Progenitor cell of endocrine pancreas (in vitro differentiated cells): Measurements from ENCODE around the gene PLA2G4D. TPM values are rescaled to one million over a fixed set of nuclear protein-coding genes. Genes with fewer than 3 reads are reported as not detected.

Experiments
- DNase-seq: peaks from one replicate; pipeline ENCODE4 v3.0.0; 2021; ENCODE audit warnings: low spot score; ENCODE audit not compliant: unreplicated experiment
- H3K27ac Mint-ChIP-seq: 2 replicates; pipeline ENCODE4 v1.8.0; 2021; ENCODE audit warnings: mild to moderate bottlenecking, moderate library complexity, mixed read lengths
- H3K27me3 Mint-ChIP-seq: 2 replicates; pipeline ENCODE4 v1.8.0; 2021; ENCODE audit warnings: mixed read lengths
- H3K36me3 Mint-ChIP-seq: 2 replicates; pipeline ENCODE4 v1.8.0; 2022; ENCODE audit warnings: mixed read lengths; ENCODE audit not compliant: insufficient read depth
- H3K4me1 Mint-ChIP-seq: 2 replicates; pipeline ENCODE4 v1.8.0; 2021; ENCODE audit warnings: low read depth, mixed read lengths
- H3K4me3 Mint-ChIP-seq: 2 replicates; pipeline ENCODE4 v1.8.0; 2021; ENCODE audit warnings: low read depth, mild to moderate bottlenecking, moderate library complexity, mixed read lengths
- H3K9me3 Mint-ChIP-seq: 2 replicates; pipeline ENCODE4 v1.8.0; 2021; ENCODE audit warnings: low read depth, mixed read lengths
- total RNA-seq: library from RNA; stranded (reverse); gene quantifications from 2 replicates; pipeline ENCODE4 v1.2.1, GENCODE V29; 2021
- TF ChIP-seq, protein P1 (sequence below): fragments of 200-600 bp; sonication (generic); IDR thresholded peaks from one replicate; pipeline ENCODE4 v1.5.0; 2021; ENCODE audit warnings: antibody characterized with exemption, mild to moderate bottlenecking; ENCODE audit not compliant: unreplicated experiment

PLA2G4D gene
- total RNA-seq, 1 donor from 2014 or later, result not detected

DNA sequence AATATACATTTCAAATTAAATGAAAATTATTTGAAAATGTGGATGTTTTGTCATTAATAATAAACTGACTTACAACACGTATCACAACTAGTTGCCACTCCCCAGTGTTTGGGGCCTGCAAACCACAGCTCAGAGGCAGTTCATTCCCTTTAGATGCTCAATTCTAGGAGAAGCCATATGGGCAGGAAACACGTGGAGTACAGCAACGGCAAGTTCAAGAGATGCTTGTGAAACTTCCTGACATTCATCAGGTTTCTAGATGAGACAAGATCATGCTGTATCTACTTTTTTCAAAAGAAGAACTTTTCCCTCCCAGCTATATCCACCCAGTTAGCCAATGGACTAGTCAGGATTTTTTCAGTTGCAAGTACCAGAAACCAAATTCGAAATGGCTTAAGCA is 17.6 kb upstream of the PLA2G4D start:
- TF ChIP-seq, protein P1, sequence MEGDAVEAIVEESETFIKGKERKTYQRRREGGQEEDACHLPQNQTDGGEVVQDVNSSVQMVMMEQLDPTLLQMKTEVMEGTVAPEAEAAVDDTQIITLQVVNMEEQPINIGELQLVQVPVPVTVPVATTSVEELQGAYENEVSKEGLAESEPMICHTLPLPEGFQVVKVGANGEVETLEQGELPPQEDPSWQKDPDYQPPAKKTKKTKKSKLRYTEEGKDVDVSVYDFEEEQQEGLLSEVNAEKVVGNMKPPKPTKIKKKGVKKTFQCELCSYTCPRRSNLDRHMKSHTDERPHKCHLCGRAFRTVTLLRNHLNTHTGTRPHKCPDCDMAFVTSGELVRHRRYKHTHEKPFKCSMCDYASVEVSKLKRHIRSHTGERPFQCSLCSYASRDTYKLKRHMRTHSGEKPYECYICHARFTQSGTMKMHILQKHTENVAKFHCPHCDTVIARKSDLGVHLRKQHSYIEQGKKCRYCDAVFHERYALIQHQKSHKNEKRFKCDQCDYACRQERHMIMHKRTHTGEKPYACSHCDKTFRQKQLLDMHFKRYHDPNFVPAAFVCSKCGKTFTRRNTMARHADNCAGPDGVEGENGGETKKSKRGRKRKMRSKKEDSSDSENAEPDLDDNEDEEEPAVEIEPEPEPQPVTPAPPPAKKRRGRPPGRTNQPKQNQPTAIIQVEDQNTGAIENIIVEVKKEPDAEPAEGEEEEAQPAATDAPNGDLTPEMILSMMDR, result no peak
- peaks cover 15% of the 10 kb centered on the region for H3K9me3 Mint-ChIP-seq
- DNase-seq, result no peak
- peaks cover 2% of the 10 kb centered on the region for H3K36me3 Mint-ChIP-seq
- no peaks in the 10 kb centered on the region for H3K27me3 Mint-ChIP-seq
- no peak overlapping the region for H3K4me3 Mint-ChIP-seq
- H3K4me1 Mint-ChIP-seq, result peaks cover 2% of the 10 kb centered on the region
- no peak overlapping the region for H3K27ac Mint-ChIP-seq

GRCh38 chr15:42110367-42110766 is 16.0 kb upstream of the PLA2G4D start:
- peaks cover 2% of the 10 kb centered on the region for H3K4me1 Mint-ChIP-seq
- H3K27me3 Mint-ChIP-seq, result no peaks in the 10 kb centered on the region
- TF ChIP-seq, protein P1, result no peak
- H3K27ac Mint-ChIP-seq, result no peak overlapping the region
- no peaks in the 10 kb centered on the region for H3K36me3 Mint-ChIP-seq
- peaks cover 7% of the 10 kb centered on the region for H3K9me3 Mint-ChIP-seq
- no peak for DNase-seq
- H3K4me3 Mint-ChIP-seq, result no peak overlapping the region

DNA sequence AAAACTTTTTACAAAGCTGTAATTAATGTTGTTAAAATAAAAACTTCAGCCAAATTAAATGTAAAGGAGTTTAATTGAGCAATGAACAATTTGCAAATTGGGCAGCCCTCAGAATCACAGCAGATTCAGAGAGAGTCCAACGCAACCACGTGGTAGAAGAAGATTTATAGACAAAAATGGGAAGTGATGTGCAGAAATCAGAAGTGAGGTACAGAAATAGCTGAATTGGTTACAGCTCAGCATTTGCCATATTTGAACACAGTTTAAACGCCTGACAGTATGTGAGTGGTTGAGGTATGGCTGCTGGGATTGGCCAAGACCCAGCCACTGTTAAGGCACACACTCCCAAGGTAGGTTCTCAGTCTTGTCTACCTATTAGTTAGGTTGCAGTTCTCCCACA is 14.4 kb upstream of the PLA2G4D start:
- H3K9me3 Mint-ChIP-seq, result peaks cover 7% of the 10 kb centered on the region
- no peak for DNase-seq
- no peaks in the 10 kb centered on the region for H3K36me3 Mint-ChIP-seq
- H3K4me3 Mint-ChIP-seq, result no peak overlapping the region
- H3K27ac Mint-ChIP-seq, result no peak overlapping the region
- H3K27me3 Mint-ChIP-seq, result no peaks in the 10 kb centered on the region
- H3K4me1 Mint-ChIP-seq, result peaks cover 2% of the 10 kb centered on the region
- TF ChIP-seq, protein P1, result no peak

DNA sequence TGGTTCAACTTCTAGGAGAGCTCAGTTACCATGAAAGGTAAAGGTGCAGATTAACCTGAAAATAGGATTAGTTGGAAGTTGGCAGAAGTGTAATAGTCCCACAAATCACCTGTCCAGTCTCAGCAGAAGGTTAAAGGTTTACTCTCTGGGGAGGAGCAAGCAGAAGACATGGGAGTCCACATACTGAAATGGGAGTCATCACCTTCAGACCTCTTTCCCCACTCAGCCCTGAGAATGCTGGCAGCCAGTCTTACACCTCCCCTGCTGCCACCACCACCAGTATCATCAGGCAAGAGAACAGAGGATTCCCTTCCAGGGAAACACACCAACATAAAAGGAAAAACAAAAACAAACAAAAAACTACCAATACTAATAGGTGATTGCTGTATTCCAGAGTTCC is 13.8 kb upstream of the PLA2G4D start:
- Mint-ChIP-seq H3K27me3 (no peaks in the 10 kb centered on the region), H3K4me1 (peaks cover 2% of the 10 kb centered on the region), H3K4me3 (no peak overlapping the region), H3K27ac (no peak overlapping the region), H3K9me3 (peaks cover 7% of the 10 kb centered on the region), H3K36me3 (no peaks in the 10 kb centered on the region)
- TF ChIP-seq, protein P1, result no peak
- no peak for DNase-seq

DNA sequence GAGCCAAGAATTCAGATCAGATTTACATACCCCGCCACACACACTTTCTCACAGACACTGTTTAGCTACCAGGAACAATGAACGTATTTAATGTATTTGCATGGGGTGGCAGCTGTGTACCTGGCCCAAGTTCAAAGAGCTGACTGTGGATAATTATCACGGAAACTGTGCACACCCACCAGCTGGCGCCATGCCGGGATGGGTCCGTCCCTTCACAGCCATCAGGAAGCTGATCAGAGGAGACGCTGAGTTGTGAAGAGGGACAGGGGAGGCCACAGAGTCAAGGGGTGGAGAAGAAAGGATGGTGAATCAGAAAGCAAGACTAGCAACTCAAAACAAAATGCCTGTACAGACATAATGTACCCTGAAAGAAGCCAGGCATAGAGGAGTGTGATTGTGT is 13.1 kb upstream of the PLA2G4D start:
- Mint-ChIP-seq H3K27me3 (no peaks in the 10 kb centered on the region), H3K4me1 (peaks cover 2% of the 10 kb centered on the region), H3K9me3 (peaks cover 7% of the 10 kb centered on the region), H3K36me3 (no peaks in the 10 kb centered on the region), H3K4me3 (no peak overlapping the region), H3K27ac (no peak overlapping the region)
- no peak for DNase-seq
- TF ChIP-seq, protein P1, result no peak
